ENCODE measurements around the gene ARFIP2.

DNA sequence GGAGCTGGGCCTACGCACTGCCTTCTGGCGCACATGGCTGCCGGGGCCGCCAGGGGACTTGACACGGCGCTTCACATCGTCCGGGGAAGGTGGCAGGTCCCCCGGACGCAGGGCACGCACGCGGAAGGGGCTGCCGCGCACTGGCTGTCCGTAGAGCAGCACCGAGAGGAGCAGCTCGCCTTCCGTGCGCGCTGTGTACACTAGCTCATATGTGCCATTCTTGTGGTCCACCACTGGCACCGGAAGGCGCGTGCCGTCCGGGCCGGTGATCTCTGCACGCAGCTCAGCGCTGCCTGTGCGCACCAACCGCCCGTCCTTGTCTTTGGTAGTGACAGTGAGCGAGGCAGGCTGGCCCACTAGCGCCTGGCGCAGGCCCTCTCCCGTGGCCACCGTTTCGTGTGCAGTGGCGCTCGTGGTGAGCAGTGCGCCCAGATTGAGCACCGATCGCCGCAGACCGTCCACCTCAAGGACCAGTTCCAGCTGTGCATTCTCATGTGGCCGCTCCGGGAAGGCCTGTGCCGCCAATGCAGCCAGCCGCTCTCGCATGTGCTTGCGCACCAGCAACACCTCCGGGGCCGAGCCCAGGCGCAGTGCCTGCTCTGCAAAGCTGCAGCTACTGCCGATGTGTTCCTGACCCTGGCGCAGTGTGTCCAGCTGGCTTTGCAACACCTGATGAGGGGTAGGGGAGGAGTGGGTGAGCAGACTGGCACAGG lies 24.6 kb downstream of the ARFIP2 start:
- TF ChIP-seq POLR2A (IDR thresholded peaks at IDR 0.05; ENCODE audit: low read depth, low read length) (no peak), POLR2AphosphoS5 (IDR thresholded peaks at IDR 0.05; ENCODE audit: low read depth, low read length) (no peak)

All from GM12892 (cell line).